Activated CD8-positive, alpha-beta T cell treated with anti-CD3 and anti-CD28 coated beads for 36 hours (primary cell): ENCODE measurements around the gene TBC1D3B. TPM values are rescaled to one million over a fixed set of nuclear protein-coding genes. Genes with fewer than 3 reads are reported as not detected.

ENCODE experiments used
- ATAC-seq: fragments of 200-7000 bp; cut with Tn5 transposase; one replicate; pipeline ENCODE4 v1.10.0; 2021; ENCODE audit warnings: mild to moderate bottlenecking, moderate library complexity
- CTCF ChIA-PET: fragments of 350-600 bp; sonication (Branson Sonifier 250); formaldehyde crosslinking; loops from one replicate; lab custom pipeline; 2021; ENCODE audit warnings: antibody characterized with exemption; lab: Charles Lee
- POLR2A ChIA-PET: fragments of 350-600 bp; sonication (Branson Sonifier 250); formaldehyde crosslinking; loops from one replicate; lab custom pipeline; 2021; ENCODE audit warnings: antibody characterized with exemption; lab: Charles Lee
- DNase-seq: peaks from one replicate; pipeline ENCODE4 v3.0.0-alpha.2; 2020
- H3K27ac Mint-ChIP-seq: one replicate; pipeline ENCODE4 v1.8.0; 2021; ENCODE audit warnings: mild to moderate bottlenecking, mixed read lengths
- H3K27me3 Mint-ChIP-seq: one replicate; pipeline ENCODE4 v1.8.0; 2021; ENCODE audit warnings: mixed read lengths
- H3K36me3 Mint-ChIP-seq: one replicate; pipeline ENCODE4 v1.8.0; 2021; ENCODE audit warnings: low read depth, mixed read lengths
- H3K4me1 Mint-ChIP-seq: one replicate; pipeline ENCODE4 v1.8.0; 2021; ENCODE audit warnings: low read depth, mixed read lengths
- H3K4me3 Mint-ChIP-seq: one replicate; pipeline ENCODE4 v1.8.0; 2021; ENCODE audit warnings: mild to moderate bottlenecking, moderate library complexity, mixed read lengths
- H3K9me3 Mint-ChIP-seq: one replicate; pipeline ENCODE4 v1.8.0; 2021; ENCODE audit warnings: mixed read lengths
- intact Hi-C: fragments of 100-400 bp; cut with micrococcal nuclease; formaldehyde crosslinking; loops from one replicate; pipeline ENCODE4 v1.10.0; 2022
- total RNA-seq, 2 experiments: library from RNA; stranded (reverse); gene quantifications; one replicate each; pipeline ENCODE4 v1.2.3, GENCODE V29; 2021
- TF ChIP-seq, protein P1 (sequence below): fragments of 200-600 bp; IDR thresholded peaks from one replicate; pipeline ENCODE4 v1.8.0; 2022; ENCODE audit warnings: antibody characterized with exemption, mild to moderate bottlenecking

The TBC1D3B gene
- total RNA-seq, 2 experiments from 2014 or later: 6.6 to 9.0 TPM

- peaks cover 13% of the 10 kb centered on the region for H3K27me3 Mint-ChIP-seq
- no peak overlapping the region for H3K27ac Mint-ChIP-seq
- ChIA-PET POLR2A (no interaction called here), CTCF (no interaction called here)
- TF ChIP-seq, protein P1, sequence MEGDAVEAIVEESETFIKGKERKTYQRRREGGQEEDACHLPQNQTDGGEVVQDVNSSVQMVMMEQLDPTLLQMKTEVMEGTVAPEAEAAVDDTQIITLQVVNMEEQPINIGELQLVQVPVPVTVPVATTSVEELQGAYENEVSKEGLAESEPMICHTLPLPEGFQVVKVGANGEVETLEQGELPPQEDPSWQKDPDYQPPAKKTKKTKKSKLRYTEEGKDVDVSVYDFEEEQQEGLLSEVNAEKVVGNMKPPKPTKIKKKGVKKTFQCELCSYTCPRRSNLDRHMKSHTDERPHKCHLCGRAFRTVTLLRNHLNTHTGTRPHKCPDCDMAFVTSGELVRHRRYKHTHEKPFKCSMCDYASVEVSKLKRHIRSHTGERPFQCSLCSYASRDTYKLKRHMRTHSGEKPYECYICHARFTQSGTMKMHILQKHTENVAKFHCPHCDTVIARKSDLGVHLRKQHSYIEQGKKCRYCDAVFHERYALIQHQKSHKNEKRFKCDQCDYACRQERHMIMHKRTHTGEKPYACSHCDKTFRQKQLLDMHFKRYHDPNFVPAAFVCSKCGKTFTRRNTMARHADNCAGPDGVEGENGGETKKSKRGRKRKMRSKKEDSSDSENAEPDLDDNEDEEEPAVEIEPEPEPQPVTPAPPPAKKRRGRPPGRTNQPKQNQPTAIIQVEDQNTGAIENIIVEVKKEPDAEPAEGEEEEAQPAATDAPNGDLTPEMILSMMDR: no peak
- peaks cover 18% of the 10 kb centered on the region for H3K4me1 Mint-ChIP-seq
- DNase-seq: peak; percentile 10
- ATAC-seq: no peak
- H3K4me3 Mint-ChIP-seq: no peak overlapping the region
- no peaks in the 10 kb centered on the region for H3K36me3 Mint-ChIP-seq
- H3K9me3 Mint-ChIP-seq: no peaks in the 10 kb centered on the region
- intact Hi-C loops: no loop called here
Observed at GRCh38 chr17:36153895-36154610, 22.4 kb downstream of the TBC1D3B start.

DNA sequence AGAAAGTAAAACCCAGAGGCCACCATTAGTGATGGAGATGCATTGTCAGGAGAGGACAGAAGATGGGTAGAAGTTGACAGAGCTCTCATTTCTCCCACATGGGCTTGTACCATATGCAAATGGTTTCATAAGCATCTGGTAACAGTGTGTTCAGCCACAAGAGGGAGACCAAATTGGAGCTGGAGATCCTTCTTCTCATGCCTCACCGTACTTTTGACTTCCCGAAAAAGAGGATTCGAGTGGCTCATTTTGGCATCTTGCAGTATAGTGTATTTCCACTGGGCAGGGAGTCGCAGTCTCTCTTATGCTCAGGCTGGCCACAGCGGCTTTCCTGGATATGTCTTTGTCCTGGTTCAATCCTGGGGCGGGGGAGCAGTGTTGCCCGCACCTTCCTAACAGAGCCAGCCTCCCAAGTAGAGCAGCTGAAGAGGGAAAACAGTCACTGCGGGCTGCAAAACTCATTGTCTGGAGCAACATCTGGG, 23.8 kb downstream of the TBC1D3B start:
- ATAC-seq (no peak), DNase-seq (no peak)
- ChIA-PET POLR2A (no interaction called here), CTCF (interaction anchor here (1.1 to 1.6 kb wide), 2 partner anchors 183 to 189 kb away, joined by 3 read pairs; no protein-coding TSS in a partner anchor)
- H3K27ac Mint-ChIP-seq: no peak overlapping the region
- peaks cover 24% of the 10 kb centered on the region for H3K4me1 Mint-ChIP-seq
- peaks cover 15% of the 10 kb centered on the region for H3K27me3 Mint-ChIP-seq
- TF ChIP-seq, protein P1: no peak
- H3K4me3 Mint-ChIP-seq: no peak overlapping the region
- H3K9me3 Mint-ChIP-seq: no peaks in the 10 kb centered on the region
- H3K36me3 Mint-ChIP-seq: no peaks in the 10 kb centered on the region
- intact Hi-C loops: no loop called here

- H3K36me3 Mint-ChIP-seq: no peaks in the 10 kb centered on the region
- no peaks in the 10 kb centered on the region for H3K9me3 Mint-ChIP-seq
- TF ChIP-seq, protein P1: no peak
- peaks cover 26% of the 10 kb centered on the region for H3K4me1 Mint-ChIP-seq
- intact Hi-C loops: no loop called here
- ChIA-PET POLR2A (no interaction called here), CTCF (interaction anchor here (1.6 to 7.8 kb wide), 2 partner anchors 178 to 188 kb away, joined by 3 to 299 read pairs; no protein-coding TSS in a partner anchor)
- no peak for DNase-seq
- no peak overlapping the region for H3K4me3 Mint-ChIP-seq
- no peak for ATAC-seq
- H3K27ac Mint-ChIP-seq: no peak overlapping the region
- H3K27me3 Mint-ChIP-seq: peaks cover 15% of the 10 kb centered on the region
Observed at GRCh38 chr17:36151891-36152638, 24.4 kb downstream of the TBC1D3B start.

DNA sequence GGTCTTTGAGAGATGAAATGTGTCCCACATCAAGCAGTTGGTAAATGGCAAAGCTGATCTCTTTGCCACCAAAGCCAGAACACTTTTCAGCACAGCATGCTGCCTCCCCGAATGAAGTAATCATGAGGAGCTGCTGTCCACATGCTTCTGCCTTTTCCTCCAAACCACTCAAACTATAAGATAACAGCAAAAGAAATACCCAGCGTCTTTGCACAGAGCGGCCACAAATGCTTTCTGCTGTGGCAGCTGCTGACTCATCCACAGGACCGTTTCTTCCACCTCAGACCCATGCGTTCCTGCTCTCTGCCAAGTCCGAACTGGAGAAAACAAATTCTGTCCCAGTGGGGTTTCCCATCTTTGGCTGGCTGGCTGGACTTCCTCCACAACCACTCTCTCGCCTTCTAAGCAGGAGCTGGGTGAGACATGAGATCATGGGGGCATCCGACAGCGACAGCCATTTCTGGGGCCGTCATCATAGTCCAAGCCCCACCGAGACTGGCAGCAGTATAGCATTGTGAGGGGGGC, 27.1 kb downstream of the TBC1D3B start:
- TF ChIP-seq, protein P1: peak; percentile 42
- ATAC-seq: peak; percentile 56
- Mint-ChIP-seq H3K36me3 (no peaks in the 10 kb centered on the region), H3K27ac (no peak overlapping the region), H3K27me3 (peaks cover 12% of the 10 kb centered on the region), H3K4me1 (peaks cover 43% of the 10 kb centered on the region), H3K4me3 (no peak overlapping the region), H3K9me3 (no peaks in the 10 kb centered on the region)
- POLR2A ChIA-PET: interaction anchor here (0.8 to 1.8 kb wide), 5 partner anchors 60 to 173 kb away, joined by 3 to 12 read pairs (median 4); partner anchors contain the start of gene CCL3
- CTCF ChIA-PET: interaction anchor here (0.7 to 7.8 kb wide), 40 partner anchors 11 to 337 kb away, joined by 3 to 299 read pairs (median 6); partner anchors contain the start of genes CCL16, CCL23 and CCL4
- no peak for DNase-seq
- intact Hi-C loops: loop anchor here (2.0 kb wide), 1 partner anchor 181 kb away; no protein-coding TSS in a partner anchor
